BJ (cell line): ENCODE data around the gene IGLL5. TPM values are rescaled to one million over a fixed set of nuclear protein-coding genes. Genes with fewer than 3 reads are reported as not detected.

Experiments used
- CTCF ChIA-PET: fragments of 350-600 bp; formaldehyde crosslinking; extraction: SDS; loops from one replicate; lab custom pipeline; 2021; ENCODE audit warnings: antibody characterized with exemption, inconsistent platforms; lab: Yijun Ruan, JAX
- POLR2A ChIA-PET: fragments of 300-600 bp; sonication (Branson Sonifier 250); formaldehyde crosslinking; extraction: SDS; loops from one replicate; lab custom pipeline; 2021; ENCODE audit warnings: antibody characterized with exemption; lab: Charles Lee
- DNase-seq: peaks from one replicate; pipeline ENCODE4 v3.0.0-alpha.2; 2011; ENCODE audit warnings: low read depth
- H3K27me3 ChIP-seq: 2 replicates; pipeline ENCODE4 v1.6.0; 2011; ENCODE audit warnings: low read length; ENCODE audit not compliant: control insufficient read depth, insufficient read depth
- H3K36me3 ChIP-seq: 2 replicates; pipeline ENCODE4 v1.5.1; 2011; ENCODE audit warnings: low read length; ENCODE audit not compliant: control insufficient read depth, insufficient read depth
- H3K4me3 ChIP-seq: 2 replicates; pipeline ENCODE4 v1.5.1; 2011; ENCODE audit warnings: low read depth, mild to moderate bottlenecking, control low read depth, low read length
- polyA plus RNA-seq: library from polyadenylated mRNA; depleted of rRNA; stranded (reverse); fragments of >200 nt; gene quantifications from 2 replicates; pipeline ENCODE4 v1.2.3, GENCODE V29; 2011
- TF ChIP-seq, protein P1 (sequence below): IDR thresholded peaks from 2 replicates; pipeline ENCODE4 v1.5.1; 2011; ENCODE audit warnings: low read depth, mild to moderate bottlenecking, control low read depth, inconsistent platforms, low read length, moderate library complexity; ENCODE audit not compliant: insufficient read depth

IGLL5 gene
- polyA plus RNA-seq, 1 experiment, result not detected

DNA sequence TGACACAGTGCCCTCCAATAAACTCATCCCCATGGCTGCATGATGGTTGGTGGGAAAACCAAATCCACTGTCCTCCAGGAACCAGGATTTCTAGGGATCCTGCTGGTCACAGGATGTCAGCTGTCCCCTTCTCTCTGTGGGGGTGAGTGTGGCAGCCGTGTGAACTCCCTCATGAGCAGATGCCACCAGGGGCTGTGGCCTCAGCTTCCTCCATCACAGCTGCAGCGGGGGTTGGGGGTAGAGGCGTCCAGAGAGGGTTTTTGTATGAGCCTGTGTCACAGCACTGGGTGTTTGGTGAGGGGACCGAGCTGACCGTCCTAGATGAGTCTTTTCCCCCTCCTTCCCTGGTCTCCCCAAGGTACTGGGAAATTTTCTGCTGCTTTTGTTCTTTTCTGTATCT is 26.4 kb downstream of the IGLL5 start:
- no peak overlapping the region for H3K4me3 ChIP-seq
- DNase-seq, result no peak
- H3K27me3 ChIP-seq, result no peaks in the 10 kb centered on the region; the same call in 1 of the 2 replicates
- ChIA-PET CTCF (interaction anchor here (2.1 kb wide), 1 partner anchor 65 kb away, joined by 7 read pairs; no protein-coding TSS in a partner anchor), POLR2A (no interaction called here)
- no peaks in the 10 kb centered on the region for H3K36me3 ChIP-seq
- TF ChIP-seq, protein P1, sequence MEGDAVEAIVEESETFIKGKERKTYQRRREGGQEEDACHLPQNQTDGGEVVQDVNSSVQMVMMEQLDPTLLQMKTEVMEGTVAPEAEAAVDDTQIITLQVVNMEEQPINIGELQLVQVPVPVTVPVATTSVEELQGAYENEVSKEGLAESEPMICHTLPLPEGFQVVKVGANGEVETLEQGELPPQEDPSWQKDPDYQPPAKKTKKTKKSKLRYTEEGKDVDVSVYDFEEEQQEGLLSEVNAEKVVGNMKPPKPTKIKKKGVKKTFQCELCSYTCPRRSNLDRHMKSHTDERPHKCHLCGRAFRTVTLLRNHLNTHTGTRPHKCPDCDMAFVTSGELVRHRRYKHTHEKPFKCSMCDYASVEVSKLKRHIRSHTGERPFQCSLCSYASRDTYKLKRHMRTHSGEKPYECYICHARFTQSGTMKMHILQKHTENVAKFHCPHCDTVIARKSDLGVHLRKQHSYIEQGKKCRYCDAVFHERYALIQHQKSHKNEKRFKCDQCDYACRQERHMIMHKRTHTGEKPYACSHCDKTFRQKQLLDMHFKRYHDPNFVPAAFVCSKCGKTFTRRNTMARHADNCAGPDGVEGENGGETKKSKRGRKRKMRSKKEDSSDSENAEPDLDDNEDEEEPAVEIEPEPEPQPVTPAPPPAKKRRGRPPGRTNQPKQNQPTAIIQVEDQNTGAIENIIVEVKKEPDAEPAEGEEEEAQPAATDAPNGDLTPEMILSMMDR, result no peak

DNA sequence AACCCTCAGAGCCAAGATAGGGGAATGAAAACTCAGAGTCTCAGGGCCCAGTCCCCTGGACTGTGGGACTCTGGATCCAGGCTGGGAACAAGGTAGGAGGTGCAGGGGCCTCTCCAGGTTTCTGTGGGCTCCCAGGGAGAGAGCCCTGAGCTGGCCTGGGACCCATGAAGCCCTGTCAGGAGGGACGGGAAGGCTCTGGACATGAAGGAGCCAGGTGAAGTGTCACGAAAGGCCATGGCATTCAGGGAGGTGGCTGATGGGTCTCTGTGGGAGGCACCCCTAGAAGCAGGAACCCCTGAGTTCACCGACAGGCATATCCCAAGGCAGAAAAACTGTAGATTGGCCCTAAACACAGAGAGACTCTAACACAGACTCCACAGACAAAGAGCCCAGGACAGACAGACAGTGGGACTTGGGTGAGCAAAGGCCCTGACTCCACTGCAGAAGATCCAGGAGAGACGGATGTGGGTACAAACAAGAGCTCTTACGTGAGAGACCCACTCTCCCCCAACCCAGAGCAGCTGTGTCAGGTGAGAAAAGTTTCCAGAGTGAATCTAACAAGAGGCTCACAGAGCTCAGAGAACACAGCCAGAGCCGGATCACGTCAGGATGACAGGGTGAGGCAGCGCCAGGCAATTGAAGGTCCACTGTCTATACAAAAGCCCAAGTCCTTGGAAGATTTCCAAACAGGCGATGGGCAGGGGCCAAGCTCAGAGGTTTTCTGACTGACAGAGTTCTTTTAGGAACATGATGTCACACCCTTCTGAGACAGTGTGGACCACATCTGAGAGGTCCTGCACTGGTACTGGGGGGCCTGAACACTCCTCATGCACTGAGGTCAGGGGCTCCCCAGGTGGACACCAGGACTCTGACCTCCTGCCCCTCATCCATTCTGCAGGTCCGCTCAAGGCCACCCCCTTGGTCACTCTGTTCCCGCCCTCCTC is 27.4 kb downstream of the IGLL5 start:
- ChIA-PET CTCF (interaction anchor here (0.6 kb wide), 1 partner anchor 767 kb away, joined by 3 read pairs; no protein-coding TSS in a partner anchor), POLR2A (no interaction called here)
- Histone ChIP-seq H3K27me3 (no peaks in the 10 kb centered on the region; the same call in 1 of the 2 replicates), H3K4me3 (no peak overlapping the region), H3K36me3 (no peaks in the 10 kb centered on the region)
- TF ChIP-seq, protein P1, result no peak
- no peak for DNase-seq

DNA sequence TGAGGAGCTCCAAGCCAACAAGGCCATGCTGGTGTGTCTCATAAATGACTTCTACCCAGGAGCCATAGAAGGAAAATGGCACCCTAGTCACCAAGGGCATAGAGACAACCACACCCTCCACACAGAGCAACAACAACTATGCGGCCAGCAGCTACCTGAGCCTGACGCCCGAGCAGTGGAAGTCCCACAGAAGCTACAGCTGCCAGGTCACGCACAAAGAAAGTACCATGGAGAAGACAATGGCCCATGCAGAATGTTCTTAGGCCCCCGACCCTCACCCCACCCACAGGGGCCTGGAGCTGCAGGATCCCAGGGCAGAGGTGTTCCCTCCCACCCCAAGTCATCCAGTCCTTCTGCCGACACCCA is 28.0 kb downstream of the IGLL5 start:
- Histone ChIP-seq H3K27me3 (no peaks in the 10 kb centered on the region; the same call in 1 of the 2 replicates), H3K4me3 (no peak overlapping the region), H3K36me3 (no peaks in the 10 kb centered on the region)
- CTCF ChIA-PET, result interaction anchor here (0.6 kb wide), 1 partner anchor 766 kb away, joined by 3 read pairs; no protein-coding TSS in a partner anchor
- POLR2A ChIA-PET, result no interaction called here
- DNase-seq, result no peak
- TF ChIP-seq, protein P1, result no peak

DNA sequence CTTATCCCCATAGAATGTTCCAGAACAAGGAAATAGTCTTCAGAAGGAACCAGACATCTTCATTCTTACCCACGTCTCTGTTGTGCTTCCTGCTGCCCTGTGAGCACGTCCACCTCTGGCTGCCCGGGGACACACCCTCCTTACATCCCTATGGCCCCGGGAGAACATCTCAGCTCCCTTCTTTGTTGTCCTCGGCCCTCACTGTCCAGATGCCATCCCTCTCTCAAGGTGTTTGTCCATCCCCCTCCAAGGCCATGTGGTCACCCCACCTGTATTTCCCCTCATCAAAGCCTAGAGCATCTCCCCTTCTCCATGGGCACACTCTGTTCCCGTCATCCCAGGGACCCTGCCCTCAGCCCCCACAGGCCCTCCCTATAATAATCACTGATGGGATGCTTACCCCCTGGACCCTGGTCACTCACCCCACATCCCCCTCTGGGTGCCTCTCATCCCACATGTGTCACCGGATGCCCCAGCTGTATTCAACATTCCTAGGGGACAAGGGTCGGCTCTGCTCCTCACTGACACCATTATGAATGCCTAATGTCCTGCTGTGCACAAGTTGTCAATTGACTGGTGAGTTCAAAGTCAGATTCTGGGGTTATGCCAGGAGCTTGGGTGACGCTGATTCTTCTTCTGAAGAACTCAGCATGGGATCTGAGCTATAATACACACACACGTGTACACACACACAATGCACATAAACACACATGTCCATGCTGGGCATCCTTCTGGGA is 28.8 kb downstream of the IGLL5 start:
- POLR2A ChIA-PET, result no interaction called here
- no peaks in the 10 kb centered on the region; the same call in 1 of the 2 replicates for H3K27me3 ChIP-seq
- TF ChIP-seq, protein P1, result no peak
- no peaks in the 10 kb centered on the region for H3K36me3 ChIP-seq
- no peak for DNase-seq
- H3K4me3 ChIP-seq, result no peak overlapping the region
- CTCF ChIA-PET, result no interaction called here

DNA sequence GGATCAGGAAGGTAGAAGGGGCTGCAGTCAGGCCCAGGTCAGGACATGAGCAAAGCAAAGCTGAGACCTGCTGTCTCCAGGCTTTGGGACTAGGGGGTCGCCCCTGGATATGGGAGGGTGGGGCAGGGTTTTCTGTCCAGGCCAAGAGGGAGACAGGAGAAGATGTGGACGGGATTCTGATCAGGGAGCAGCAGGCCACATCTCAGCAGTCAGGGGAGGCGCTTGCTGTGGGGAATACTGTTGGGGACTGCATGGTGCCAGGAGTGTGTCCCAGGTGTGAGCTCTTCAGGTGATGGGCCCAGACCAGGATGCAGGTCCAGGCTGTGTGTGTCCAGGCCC is 29.3 kb downstream of the IGLL5 start:
- no peak for DNase-seq
- CTCF ChIA-PET, result interaction anchor here (0.9 to 1.4 kb wide), 2 partner anchors 25 to 38 kb away, joined by 3 to 5 read pairs; no protein-coding TSS in a partner anchor
- Histone ChIP-seq H3K36me3 (no peaks in the 10 kb centered on the region), H3K27me3 (no peaks in the 10 kb centered on the region; the same call in 1 of the 2 replicates), H3K4me3 (no peak overlapping the region)
- POLR2A ChIA-PET, result no interaction called here
- TF ChIP-seq, protein P1, result no peak
